H9 (cell line): ENCODE measurements around the gene TMEM63C. TPM values are rescaled to one million over a fixed set of nuclear protein-coding genes. Genes with fewer than 3 reads are reported as not detected.

Experiments used
- DNase-seq: peaks from one replicate; pipeline ENCODE4 v3.0.0-alpha.2; 2017
- H2AFZ ChIP-seq: one replicate; pipeline ENCODE4 v1.6.1; 2013; ENCODE audit warnings: mild to moderate bottlenecking, low read length, control low read depth, moderate library complexity
- H2AK5ac ChIP-seq: 2 replicates; pipeline ENCODE4 v1.6.1; 2013; ENCODE audit warnings: low read length, control low read depth, mixed read lengths; ENCODE audit not compliant: insufficient read length
- H2BK120ac ChIP-seq: one replicate; pipeline ENCODE4 v1.6.1; 2013; ENCODE audit warnings: low read depth, mild to moderate bottlenecking, low read length, control low read depth, inconsistent platforms; ENCODE audit not compliant: poor library complexity, severe bottlenecking
- H2BK12ac ChIP-seq: 2 replicates; pipeline ENCODE4 v1.6.1; 2013; ENCODE audit warnings: low read length, control low read depth, mixed read lengths, low read depth; ENCODE audit not compliant: insufficient read length
- H2BK15ac ChIP-seq: 2 replicates; pipeline ENCODE4 v1.6.1; 2013; ENCODE audit warnings: low read depth, low read length, control low read depth
- H2BK20ac ChIP-seq: one replicate; pipeline ENCODE4 v1.6.1; 2013; ENCODE audit warnings: low read depth, mild to moderate bottlenecking, low read length, control low read depth, inconsistent platforms; ENCODE audit not compliant: poor library complexity, severe bottlenecking
- H2BK5ac ChIP-seq: 2 replicates; pipeline ENCODE4 v1.6.1; 2013; ENCODE audit warnings: low read length, control low read depth, mixed read lengths; ENCODE audit not compliant: insufficient read length
- H3K14ac ChIP-seq: 2 replicates; pipeline ENCODE4 v1.6.1; 2013; ENCODE audit warnings: low read length, control low read depth; ENCODE audit not compliant: insufficient read depth
- H3K18ac ChIP-seq: 2 replicates; pipeline ENCODE4 v1.6.1; 2013; ENCODE audit warnings: low read depth, mild to moderate bottlenecking, mixed read lengths, low read length, control low read depth; ENCODE audit not compliant: insufficient read length
- H3K23ac ChIP-seq: 2 replicates; pipeline ENCODE4 v1.6.1; 2013; ENCODE audit warnings: low read length, control low read depth, mixed read lengths, low read depth; ENCODE audit not compliant: insufficient read length
- H3K23me2 ChIP-seq: 2 replicates; pipeline ENCODE4 v1.6.1; 2013; ENCODE audit warnings: low read depth, mild to moderate bottlenecking, mixed read lengths, low read length, control low read depth; ENCODE audit not compliant: insufficient read length, poor library complexity, severe bottlenecking
- H3K27ac ChIP-seq: 2 replicates; pipeline ENCODE4 v1.5.1; 2013; ENCODE audit warnings: low read length, control low read depth, mixed read lengths, low read depth; ENCODE audit not compliant: insufficient read length
- H3K27me3 ChIP-seq: 2 replicates; pipeline ENCODE4 v1.6.1; 2013; ENCODE audit warnings: low read length, control low read depth, inconsistent platforms; ENCODE audit not compliant: insufficient read depth
- H3K4ac ChIP-seq: 2 replicates; pipeline ENCODE4 v1.6.1; 2013; ENCODE audit warnings: low read depth, mild to moderate bottlenecking, control low read depth, inconsistent platforms, low read length, moderate library complexity
- H3K4me1 ChIP-seq: 2 replicates; pipeline ENCODE4 v1.6.1; 2013; ENCODE audit warnings: low read length, control low read depth, inconsistent platforms; ENCODE audit not compliant: insufficient read depth
- H3K4me2 ChIP-seq: 2 replicates; pipeline ENCODE4 v1.6.1; 2013; ENCODE audit warnings: low read length, control low read depth, mixed read lengths; ENCODE audit not compliant: insufficient read length, insufficient read depth
- H3K56ac ChIP-seq: 2 replicates; pipeline ENCODE4 v1.6.1; 2013; ENCODE audit warnings: low read depth, mild to moderate bottlenecking, mixed read lengths, low read length, control low read depth; ENCODE audit not compliant: insufficient read length
- H3K79me1 ChIP-seq: 2 replicates; pipeline ENCODE4 v1.6.1; 2013; ENCODE audit warnings: low read depth, mild to moderate bottlenecking, moderate library complexity, low read length, control low read depth, inconsistent platforms; ENCODE audit not compliant: insufficient read depth, poor library complexity, severe bottlenecking
- H3K79me2 ChIP-seq: 2 replicates; pipeline ENCODE4 v1.6.1; 2013; ENCODE audit warnings: low read length, control low read depth, inconsistent platforms; ENCODE audit not compliant: insufficient read depth
- H3K9ac ChIP-seq: 2 replicates; pipeline ENCODE4 v1.6.1; 2013; ENCODE audit warnings: low read length, control low read depth, mixed read lengths; ENCODE audit not compliant: insufficient read length; ENCODE audit errors: extremely low read depth
- H3K9me3 ChIP-seq: one replicate; pipeline ENCODE4 v1.6.1; 2013; ENCODE audit warnings: low read depth, low read length, inconsistent platforms; ENCODE audit not compliant: control insufficient read depth
- H3T11ph ChIP-seq: one replicate; pipeline ENCODE4 v1.6.1; 2013; ENCODE audit warnings: mild to moderate bottlenecking, low read length, control low read depth, inconsistent platforms
- H4K20me1 ChIP-seq: one replicate; pipeline ENCODE4 v1.6.1; 2013; ENCODE audit not compliant: control insufficient read depth, insufficient read length, insufficient read depth
- H4K5ac ChIP-seq: 2 replicates; pipeline ENCODE4 v1.6.1; 2013; ENCODE audit warnings: low read depth, mild to moderate bottlenecking, mixed read lengths, low read length, control low read depth; ENCODE audit not compliant: insufficient read length
- H4K8ac ChIP-seq: replicated peaks from 2 replicates; pipeline ENCODE4 v1.6.1; 2013; ENCODE audit warnings: low read length, control low read depth, mixed read lengths, low read depth; ENCODE audit not compliant: insufficient read length
- H4K91ac ChIP-seq: 2 replicates; pipeline ENCODE4 v1.6.1; 2013; ENCODE audit warnings: low read depth, mild to moderate bottlenecking, moderate library complexity, mixed read lengths, low read length, control low read depth; ENCODE audit not compliant: insufficient read length
- H3K27ac Mint-ChIP-seq, 3 experiments: 2 replicates in 2 of 3; 3 replicates in 1 of 3; pipeline ENCODE4 v1.8.0; 2020 to 2021; ENCODE audit warnings: mixed read lengths in 3 of 3, mild to moderate bottlenecking in 1 of 3, moderate library complexity in 1 of 3
- H3K27me3 Mint-ChIP-seq: 2 replicates; pipeline ENCODE4 v1.8.0; 2021; ENCODE audit warnings: low read depth, mild to moderate bottlenecking, moderate library complexity, mixed read lengths
- H3K36me3 Mint-ChIP-seq, 3 experiments: 2 replicates in 2 of 3; 3 replicates in 1 of 3; pipeline ENCODE4 v1.8.0; 2020 to 2021; ENCODE audit warnings: low read depth in 3 of 3, mixed read lengths in 3 of 3; ENCODE audit not compliant: insufficient read depth in 1 of 3
- H3K4me1 Mint-ChIP-seq, 2 experiments: 2 replicates each; pipeline ENCODE4 v1.8.0; 2020; ENCODE audit warnings: mixed read lengths in 2 of 2
- H3K4me3 Mint-ChIP-seq, 2 experiments: 2 replicates in 1 of 2; 3 replicates in 1 of 2; pipeline ENCODE4 v1.8.0; 2020 to 2021; ENCODE audit warnings: mild to moderate bottlenecking in 2 of 2, mixed read lengths in 2 of 2, moderate library complexity in 1 of 2
- H3K9me3 Mint-ChIP-seq, 2 experiments: 2 replicates in 1 of 2; 3 replicates in 1 of 2; pipeline ENCODE4 v1.8.0; 2020; ENCODE audit warnings: mild to moderate bottlenecking in 2 of 2, mixed read lengths in 2 of 2, moderate library complexity in 1 of 2
- CTCF ChIP-seq: fragments of 200-600 bp; sonication (generic); conservative IDR thresholded peaks from 3 replicates; pipeline ENCODE4 v1.8.0; 2021; ENCODE audit warnings: antibody characterized with exemption, mild to moderate bottlenecking
- WGBS: extraction: QIAGEN DNeasy Blood & Tissue Kit; methylation state at CpG from one replicate; pipeline ENCODE4 v1.1.7; 2013; ENCODE audit warnings: missing lambda C conversion rate, low lambda C conversion rate, mixed read lengths; ENCODE audit not compliant: insufficient read length; ENCODE audit errors: extremely low coverage; 5-methylcytosine and 5-hydroxymethylcytosine counted together
- total RNA-seq: library from RNA; stranded (reverse); gene quantifications from 2 replicates; pipeline ENCODE4 v1.2.1, GENCODE V29; 2021

Gene TMEM63C
- total RNA-seq, 1 experiment from 2014 or later = 2.2 TPM

GRCh38 chr14:77265561-77266335 lies 84.2 kb downstream of the TMEM63C start:
- Histone ChIP-seq H3K9ac (no peak overlapping the region), H2BK12ac (no peak overlapping the region), H4K5ac (no peak overlapping the region), H3K18ac (no peak overlapping the region), H3K23ac (no peak overlapping the region), H2AK5ac (no peak overlapping the region), H3K79me1 (no peaks in the 10 kb centered on the region), H4K8ac (no peak overlapping the region), H3K23me2 (peaks cover 10% of the 10 kb centered on the region), H2BK15ac (no peak overlapping the region), H3K4ac (no peak overlapping the region), H3K9me3 (no peaks in the 10 kb centered on the region), H3K27ac (no peak overlapping the region), H3K4me2 (no peak overlapping the region), H3K79me2 (no peaks in the 10 kb centered on the region), H3K56ac (no peak overlapping the region), H3T11ph (no peak overlapping the region), H2BK20ac (no peak overlapping the region), H2BK120ac (no peak overlapping the region), H3K4me1 (no peaks in the 10 kb centered on the region), H2BK5ac (no peak overlapping the region), H3K14ac (no peak overlapping the region), H3K27me3 (peaks cover 9% of the 10 kb centered on the region; the same call in 1 of the 2 replicates), H4K91ac (no peak overlapping the region), H2AFZ (no peak overlapping the region), H4K20me1 (no peaks in the 10 kb centered on the region)
- no CpG with 5 or more reads among the region's 16 CpGs for WGBS
- TF ChIP-seq CTCF = no peak
- peaks cover 2 to 3% of the 10 kb centered on the region in 2 experiments; a peak in 3 of 5 replicates for H3K9me3 Mint-ChIP-seq
- H3K4me1 Mint-ChIP-seq = peaks cover 2 to 15% of the 10 kb centered on the region in 2 experiments
- peaks cover 33% of the 10 kb centered on the region for H3K27me3 Mint-ChIP-seq
- H3K36me3 Mint-ChIP-seq = no peaks in the 10 kb centered on the region; a peak in 2 of 7 replicates
- no peak overlapping the region for H3K27ac Mint-ChIP-seq
- no peak overlapping the region for H3K4me3 Mint-ChIP-seq
- no peak for DNase-seq
